ENCODE data around the gene HCST. TPM values are rescaled to one million over a fixed set of nuclear protein-coding genes. Genes with fewer than 3 reads are reported as not detected.
A peak's percentile ranks its signal among the peaks of the same experiment; 100 is the strongest.

HCST gene
- total and polyA plus RNA-seq, 2 donors = 50.7 to 158 TPM

DNA sequence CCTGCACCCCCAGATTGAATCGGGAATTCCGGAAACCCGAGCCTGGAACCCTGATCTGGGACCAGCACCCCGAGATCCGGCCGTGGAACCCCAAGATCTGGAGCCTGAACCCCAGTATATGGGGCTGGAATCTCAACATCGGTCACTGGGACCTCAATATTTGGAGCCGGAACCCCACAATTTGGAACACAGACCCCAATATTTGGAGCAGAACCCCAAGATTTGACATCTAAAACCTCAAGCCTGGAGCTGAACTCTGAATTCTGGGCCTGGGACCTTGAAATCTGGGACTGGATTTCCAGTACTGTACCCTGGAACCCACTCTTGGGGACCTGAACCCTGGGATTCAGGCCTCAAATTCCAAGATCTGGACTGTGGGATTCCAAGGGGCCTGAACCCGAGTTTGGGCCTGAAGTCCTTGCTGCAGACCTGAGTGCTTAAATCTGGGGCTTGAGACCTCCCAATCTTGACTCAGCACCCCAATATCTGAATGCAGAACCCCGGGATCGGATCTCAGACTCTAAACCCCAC is 34.5 kb downstream of the HCST start:
- peaks cover 0 to 12% of the 10 kb centered on the region in 2 donors for H3K36me3 ChIP-seq (ENCODE audit: control insufficient read depth in 2 of 2, insufficient read depth in 2 of 2, low read length in 1 of 2)
- no peak for DNase-seq (ENCODE audit: low read depth in 6 of 9, low spot score in 9 of 9)
- H3K4me3 ChIP-seq (ENCODE audit: low read length in 2 of 2) = peak overlapping the region; percentile 36 to 73
- H3K27me3 ChIP-seq (ENCODE audit: control insufficient read depth in 2 of 2, insufficient read depth in 1 of 2, low read length in 1 of 2) = peaks cover 0 to 32% of the 10 kb centered on the region in 2 donors
- 39% methylated on average over 11 of the region's 11 CpGs for WGBS
- H3K4me1 ChIP-seq (ENCODE audit: control insufficient read depth in 2 of 2, insufficient read depth in 2 of 2, low read length in 2 of 2) = peaks cover 13 to 20% of the 10 kb centered on the region in 2 donors
- H3K27ac ChIP-seq (ENCODE audit: low read depth in 1 of 2, low read length in 1 of 2) = peak overlapping the region in 1 of 2 donors; percentile 8
- peaks cover 0 to 2% of the 10 kb centered on the region in 2 donors for H3K9me3 ChIP-seq (ENCODE audit: control insufficient read depth in 2 of 2, insufficient read depth in 1 of 2, low read length in 1 of 2)

DNA sequence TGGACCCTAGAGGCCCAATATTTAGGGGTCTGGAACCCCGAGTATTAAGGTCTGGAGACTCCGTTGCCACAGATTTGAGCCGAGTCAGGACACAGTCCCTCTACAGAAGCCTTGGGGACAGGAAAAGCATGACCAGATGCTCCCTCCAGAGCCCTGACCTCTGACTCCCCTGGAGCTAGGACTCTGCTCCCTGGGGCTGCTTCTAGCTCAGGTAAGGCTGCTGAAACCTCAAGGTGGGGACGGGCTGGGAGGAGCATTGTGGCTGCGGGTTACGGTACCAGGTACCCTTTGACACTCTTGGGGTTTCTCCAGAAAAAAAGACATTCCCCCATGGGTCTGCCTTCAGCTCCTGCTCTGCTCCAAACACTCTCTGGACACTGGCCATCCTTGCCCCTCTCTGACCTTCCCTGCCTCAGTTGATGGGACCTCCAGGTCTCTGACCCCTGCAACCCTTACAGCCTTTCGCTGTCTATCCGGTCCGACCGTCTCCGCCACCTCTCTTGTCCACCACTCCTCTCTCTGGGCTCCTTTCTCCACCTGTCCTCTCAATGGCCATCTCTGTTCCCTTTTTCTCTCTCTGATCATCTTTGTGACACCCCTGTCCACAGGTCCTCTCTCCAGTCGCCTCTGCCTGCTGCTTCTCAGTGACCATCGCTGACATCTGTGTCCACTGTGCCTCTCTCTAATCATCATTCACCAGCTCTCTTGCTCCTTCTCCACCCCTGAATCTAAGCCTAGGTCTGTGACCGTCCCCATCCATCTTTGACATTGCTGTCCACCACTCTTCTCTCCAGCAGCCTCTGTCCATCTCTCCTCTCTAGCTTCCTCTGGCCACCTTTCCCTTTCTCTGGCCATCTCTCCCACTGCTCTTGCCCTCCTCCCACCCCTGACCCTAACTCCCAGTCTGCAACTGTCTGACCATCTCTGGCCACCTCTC is 35.3 kb downstream of the HCST start:
- Histone ChIP-seq H3K36me3 (ENCODE audit: control insufficient read depth in 2 of 2, insufficient read depth in 2 of 2, low read length in 1 of 2) (peaks cover 0 to 12% of the 10 kb centered on the region in 2 donors), H3K9me3 (ENCODE audit: control insufficient read depth in 2 of 2, insufficient read depth in 1 of 2, low read length in 1 of 2) (peaks cover 0 to 2% of the 10 kb centered on the region in 2 donors), H3K4me1 (ENCODE audit: control insufficient read depth in 2 of 2, insufficient read depth in 2 of 2, low read length in 2 of 2) (peaks cover 13 to 20% of the 10 kb centered on the region in 2 donors), H3K4me3 (ENCODE audit: low read length in 2 of 2) (peak overlapping the region in 1 of 2 donors; percentile 73), H3K27me3 (ENCODE audit: control insufficient read depth in 2 of 2, insufficient read depth in 1 of 2, low read length in 1 of 2) (peaks cover 0 to 30% of the 10 kb centered on the region in 2 donors), H3K27ac (ENCODE audit: low read depth in 1 of 2, low read length in 1 of 2) (no peak overlapping the region)
- WGBS = 88% methylated on average over 14 of the region's 14 CpGs
- DNase-seq (ENCODE audit: low read depth in 6 of 9, low spot score in 9 of 9) = no peak

DNA sequence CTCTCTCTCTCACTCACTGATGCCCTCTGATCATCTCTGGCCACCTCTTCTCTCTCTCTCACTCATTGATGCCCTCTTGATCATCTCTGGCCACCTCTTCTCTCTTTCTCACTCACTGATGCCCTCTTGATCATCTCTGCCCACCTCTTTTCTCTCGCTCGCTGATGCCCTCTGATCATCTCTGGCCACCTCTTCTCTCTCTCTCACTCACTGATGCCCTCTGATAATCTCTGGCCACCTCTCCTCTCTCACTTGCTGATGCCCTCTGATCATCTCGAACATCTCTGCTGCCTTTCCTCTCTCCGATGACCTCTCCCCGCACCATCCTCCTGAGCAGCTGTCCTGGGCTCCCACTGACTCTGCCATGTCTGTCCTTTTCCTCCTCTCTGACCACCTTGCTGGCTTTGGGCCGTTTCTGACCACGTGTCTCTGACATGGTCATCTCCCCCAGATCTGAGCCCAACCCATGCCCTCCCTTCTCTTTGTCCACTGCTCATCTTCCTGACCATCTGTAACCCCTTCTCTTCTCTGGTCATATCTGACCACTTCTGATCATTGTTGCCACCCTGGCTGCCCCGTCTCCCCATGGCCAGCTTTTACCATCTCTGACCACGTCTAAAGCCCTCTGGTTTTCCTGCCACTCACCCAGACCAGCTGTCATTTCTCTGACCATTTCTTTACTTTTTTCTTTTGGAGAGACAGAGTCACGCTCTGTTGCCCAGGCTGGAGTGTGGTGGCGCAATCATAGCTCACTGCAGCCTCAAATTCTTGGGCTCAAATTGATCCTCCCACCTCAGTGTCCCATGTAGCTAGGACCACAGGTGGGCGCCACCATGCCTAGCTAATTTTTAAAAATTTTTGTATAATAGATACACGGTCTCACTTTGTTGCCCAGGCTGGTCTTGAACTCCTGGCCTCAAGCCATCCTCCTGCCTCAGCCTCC is 36.2 kb downstream of the HCST start:
- DNase-seq (ENCODE audit: low read depth in 6 of 9, low spot score in 9 of 9) = no peak
- WGBS = 96% methylated on average over 13 of the region's 13 CpGs
- Histone ChIP-seq H3K36me3 (ENCODE audit: control insufficient read depth in 2 of 2, insufficient read depth in 2 of 2, low read length in 1 of 2) (peaks cover 0 to 12% of the 10 kb centered on the region in 2 donors), H3K27ac (ENCODE audit: low read depth in 1 of 2, low read length in 1 of 2) (no peak overlapping the region), H3K4me1 (ENCODE audit: control insufficient read depth in 2 of 2, insufficient read depth in 2 of 2, low read length in 2 of 2) (peaks cover 13 to 20% of the 10 kb centered on the region in 2 donors), H3K4me3 (ENCODE audit: low read length in 2 of 2) (no peak overlapping the region), H3K27me3 (ENCODE audit: control insufficient read depth in 2 of 2, insufficient read depth in 1 of 2, low read length in 1 of 2) (peaks cover 0 to 30% of the 10 kb centered on the region in 2 donors), H3K9me3 (ENCODE audit: control insufficient read depth in 2 of 2, insufficient read depth in 1 of 2, low read length in 1 of 2) (peaks cover 0 to 2% of the 10 kb centered on the region in 2 donors)

DNA sequence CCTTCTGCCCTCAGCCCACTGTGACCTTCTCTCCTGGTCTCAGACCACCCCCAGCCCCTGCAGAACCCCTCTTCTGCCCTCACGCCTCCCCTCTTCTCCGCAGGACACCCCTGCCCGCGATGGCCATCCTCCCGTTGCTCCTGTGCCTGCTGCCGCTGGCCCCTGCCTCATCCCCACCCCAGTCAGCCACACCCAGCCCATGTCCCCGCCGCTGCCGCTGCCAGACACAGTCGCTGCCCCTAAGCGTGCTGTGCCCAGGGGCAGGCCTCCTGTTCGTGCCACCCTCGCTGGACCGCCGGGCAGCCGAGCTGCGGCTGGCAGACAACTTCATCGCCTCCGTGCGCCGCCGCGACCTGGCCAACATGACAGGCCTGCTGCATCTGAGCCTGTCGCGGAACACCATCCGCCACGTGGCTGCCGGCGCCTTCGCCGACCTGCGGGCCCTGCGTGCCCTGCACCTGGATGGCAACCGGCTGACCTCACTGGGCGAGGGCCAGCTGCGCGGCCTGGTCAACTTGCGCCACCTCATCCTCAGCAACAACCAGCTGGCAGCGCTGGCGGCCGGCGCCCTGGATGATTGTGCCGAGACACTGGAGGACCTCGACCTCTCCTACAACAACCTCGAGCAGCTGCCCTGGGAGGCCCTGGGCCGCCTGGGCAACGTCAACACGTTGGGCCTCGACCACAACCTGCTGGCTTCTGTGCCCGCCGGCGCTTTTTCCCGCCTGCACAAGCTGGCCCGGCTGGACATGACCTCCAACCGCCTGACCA is 37.2 kb downstream of the HCST start:
- Histone ChIP-seq H3K27me3 (ENCODE audit: control insufficient read depth in 2 of 2, insufficient read depth in 1 of 2, low read length in 1 of 2) (peaks cover 0 to 30% of the 10 kb centered on the region in 2 donors), H3K36me3 (ENCODE audit: control insufficient read depth in 2 of 2, insufficient read depth in 2 of 2, low read length in 1 of 2) (peaks cover 0 to 14% of the 10 kb centered on the region in 2 donors), H3K4me1 (ENCODE audit: control insufficient read depth in 2 of 2, insufficient read depth in 2 of 2, low read length in 2 of 2) (peaks cover 13 to 20% of the 10 kb centered on the region in 2 donors), H3K27ac (ENCODE audit: low read depth in 1 of 2, low read length in 1 of 2) (no peak overlapping the region), H3K9me3 (ENCODE audit: control insufficient read depth in 2 of 2, insufficient read depth in 1 of 2, low read length in 1 of 2) (peaks cover 0 to 2% of the 10 kb centered on the region in 2 donors), H3K4me3 (ENCODE audit: low read length in 2 of 2) (no peak overlapping the region)
- 97% methylated on average over 55 of the region's 55 CpGs for WGBS
- no peak for DNase-seq (ENCODE audit: low read depth in 6 of 9, low spot score in 9 of 9)

DNA sequence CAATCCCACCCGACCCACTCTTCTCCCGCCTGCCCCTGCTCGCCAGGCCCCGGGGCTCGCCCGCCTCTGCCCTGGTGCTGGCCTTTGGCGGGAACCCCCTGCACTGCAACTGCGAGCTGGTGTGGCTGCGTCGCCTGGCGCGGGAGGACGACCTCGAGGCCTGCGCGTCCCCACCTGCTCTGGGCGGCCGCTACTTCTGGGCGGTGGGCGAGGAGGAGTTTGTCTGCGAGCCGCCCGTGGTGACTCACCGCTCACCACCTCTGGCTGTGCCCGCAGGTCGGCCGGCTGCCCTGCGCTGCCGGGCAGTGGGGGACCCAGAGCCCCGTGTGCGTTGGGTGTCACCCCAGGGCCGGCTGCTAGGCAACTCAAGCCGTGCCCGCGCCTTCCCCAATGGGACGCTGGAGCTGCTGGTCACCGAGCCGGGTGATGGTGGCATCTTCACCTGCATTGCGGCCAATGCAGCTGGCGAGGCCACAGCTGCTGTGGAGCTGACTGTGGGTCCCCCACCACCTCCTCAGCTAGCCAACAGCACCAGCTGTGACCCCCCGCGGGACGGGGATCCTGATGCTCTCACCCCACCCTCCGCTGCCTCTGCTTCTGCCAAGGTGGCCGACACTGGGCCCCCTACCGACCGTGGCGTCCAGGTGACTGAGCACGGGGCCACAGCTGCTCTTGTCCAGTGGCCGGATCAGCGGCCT is 37.9 kb downstream of the HCST start:
- H3K36me3 ChIP-seq (ENCODE audit: control insufficient read depth in 2 of 2, insufficient read depth in 2 of 2, low read length in 1 of 2) = peaks cover 0 to 17% of the 10 kb centered on the region in 2 donors
- no peak overlapping the region for H3K27ac ChIP-seq (ENCODE audit: low read depth in 1 of 2, low read length in 1 of 2)
- H3K4me1 ChIP-seq (ENCODE audit: control insufficient read depth in 2 of 2, insufficient read depth in 2 of 2, low read length in 2 of 2) = peaks cover 13 to 20% of the 10 kb centered on the region in 2 donors
- peaks cover 0 to 23% of the 10 kb centered on the region in 2 donors for H3K27me3 ChIP-seq (ENCODE audit: control insufficient read depth in 2 of 2, insufficient read depth in 1 of 2, low read length in 1 of 2)
- peaks cover 0 to 2% of the 10 kb centered on the region in 2 donors for H3K9me3 ChIP-seq (ENCODE audit: control insufficient read depth in 2 of 2, insufficient read depth in 1 of 2, low read length in 1 of 2)
- H3K4me3 ChIP-seq (ENCODE audit: low read length in 2 of 2) = no peak overlapping the region
- WGBS = 98% methylated on average over 51 of the region's 51 CpGs
- DNase-seq (ENCODE audit: low read depth in 6 of 9, low spot score in 9 of 9) = no peak

DNA sequence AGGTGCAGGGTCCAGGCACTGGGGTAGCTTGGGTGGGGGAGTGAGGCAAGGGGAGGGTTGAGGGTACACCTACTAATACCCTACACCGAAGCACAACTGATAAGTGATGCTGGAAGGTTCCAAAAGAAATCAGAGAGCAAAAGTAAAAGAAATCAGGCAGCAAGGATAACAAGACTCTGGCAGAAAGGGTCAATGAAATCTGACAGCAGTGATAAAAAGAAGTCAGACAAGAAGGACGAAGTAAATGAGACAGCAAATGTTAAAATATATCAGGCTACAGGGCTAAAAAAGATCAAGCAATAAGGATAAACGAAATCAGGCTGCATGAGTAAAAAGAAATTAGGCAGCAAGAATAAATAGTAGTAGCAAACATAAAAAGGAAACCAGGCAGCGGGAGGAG is 38.5 kb downstream of the HCST start:
- Histone ChIP-seq H3K36me3 (ENCODE audit: control insufficient read depth in 2 of 2, insufficient read depth in 2 of 2, low read length in 1 of 2) (peaks cover 0 to 17% of the 10 kb centered on the region in 2 donors), H3K4me1 (ENCODE audit: control insufficient read depth in 2 of 2, insufficient read depth in 2 of 2, low read length in 2 of 2) (peaks cover 10 to 16% of the 10 kb centered on the region in 2 donors), H3K27ac (ENCODE audit: low read depth in 1 of 2, low read length in 1 of 2) (no peak overlapping the region), H3K9me3 (ENCODE audit: control insufficient read depth in 2 of 2, insufficient read depth in 1 of 2, low read length in 1 of 2) (peaks cover 0 to 2% of the 10 kb centered on the region in 2 donors), H3K27me3 (ENCODE audit: control insufficient read depth in 2 of 2, insufficient read depth in 1 of 2, low read length in 1 of 2) (peaks cover 0 to 17% of the 10 kb centered on the region in 2 donors), H3K4me3 (ENCODE audit: low read length in 2 of 2) (no peak overlapping the region)
- 91% methylated on average over 4 of the region's 4 CpGs for WGBS
- DNase-seq (ENCODE audit: low read depth in 6 of 9, low spot score in 9 of 9) = no peak

DNA sequence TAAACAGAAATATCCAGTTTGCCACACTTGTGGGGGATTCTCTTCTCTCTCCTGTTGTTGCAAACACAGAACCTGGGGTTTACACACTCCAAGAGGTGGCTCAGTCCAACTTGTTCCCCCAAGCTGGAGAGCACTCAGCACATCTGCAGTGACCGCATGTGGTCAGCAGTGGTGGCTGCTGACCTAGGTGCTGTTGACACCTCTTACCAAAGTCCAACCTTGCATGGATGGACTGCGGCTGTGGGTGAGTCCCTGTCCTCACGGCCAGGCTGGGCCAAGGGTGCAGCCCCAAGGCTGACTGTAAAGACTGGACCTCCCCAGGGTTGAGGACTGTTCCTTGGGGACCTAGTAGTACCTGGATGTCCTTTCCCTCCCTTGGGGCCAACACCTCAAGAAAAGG is 39.9 kb downstream of the HCST start:
- no peak for DNase-seq (ENCODE audit: low read depth in 6 of 9, low spot score in 9 of 9)
- WGBS = 97% methylated on average over 3 of the region's 3 CpGs
- Histone ChIP-seq H3K36me3 (ENCODE audit: control insufficient read depth in 2 of 2, insufficient read depth in 2 of 2, low read length in 1 of 2) (peaks cover 0 to 17% of the 10 kb centered on the region in 2 donors), H3K9me3 (ENCODE audit: control insufficient read depth in 2 of 2, insufficient read depth in 1 of 2, low read length in 1 of 2) (peaks cover 0 to 2% of the 10 kb centered on the region in 2 donors), H3K27ac (ENCODE audit: low read depth in 1 of 2, low read length in 1 of 2) (no peak overlapping the region), H3K4me1 (ENCODE audit: control insufficient read depth in 2 of 2, insufficient read depth in 2 of 2, low read length in 2 of 2) (peaks cover 2 to 5% of the 10 kb centered on the region in 2 donors), H3K4me3 (ENCODE audit: low read length in 2 of 2) (no peak overlapping the region), H3K27me3 (ENCODE audit: control insufficient read depth in 2 of 2, insufficient read depth in 1 of 2, low read length in 1 of 2) (peaks cover 0 to 6% of the 10 kb centered on the region in 2 donors)
